Stomach (tissue), 9 donors: Measurements from ENCODE around the gene ZFPL1. TPM values are rescaled to one million over a fixed set of nuclear protein-coding genes. Genes with fewer than 3 reads are reported as not detected.

Experiments
- DNase-seq, 2 donors: peaks; one replicate each; pipeline versions ENCODE4 v3.0.0 to v3.0.0-alpha.2; 2013 to 2019
- H3K27ac ChIP-seq, 5 donors: fragments of 200-600 bp in 4 of 5; sonication (generic) in 4 of 5; one replicate each; pipeline ENCODE4 v1.5.1; 2013 to 2019; ENCODE audit warnings: mild to moderate bottlenecking in 1 of 5, moderate library complexity in 1 of 5
- H3K27me3 ChIP-seq, 3 donors: fragments of 200-600 bp; sonication (generic); one replicate each; pipeline ENCODE4 v1.5.1; 2017 to 2019; ENCODE audit warnings: mixed run types in 1 of 3
- H3K36me3 ChIP-seq, 4 donors: fragments of 200-600 bp; sonication (generic); 1 replicate in 3 of 4; 2 replicates in 1 of 4; pipeline ENCODE4 v1.5.1; 2016 to 2019
- H3K4me1 ChIP-seq, 4 donors: fragments of 200-600 bp; sonication (generic); one replicate each; pipeline ENCODE4 v1.5.1; 2016 to 2019
- H3K4me3 ChIP-seq, 4 donors: fragments of 200-600 bp; sonication (generic) in 3 of 4; one replicate each; pipeline ENCODE4 v1.5.1; 2016 to 2019; ENCODE audit warnings: mild to moderate bottlenecking in 1 of 4
- H3K9me3 ChIP-seq, 4 donors: fragments of 200-600 bp; sonication (generic); one replicate each; pipeline ENCODE4 v1.5.1; 2016 to 2019
- CTCF ChIP-seq, 7 experiments: fragments of 450-650 bp in 4 of 7; fragments of 200-600 bp in 3 of 7; sonication (generic) in 3 of 7; IDR thresholded peaks; one replicate each; pipeline ENCODE4 v1.5.1; 2016 to 2019; ENCODE audit warnings: antibody characterized with exemption in 7 of 7, control low read depth in 2 of 7, mild to moderate bottlenecking in 1 of 7
- EP300 ChIP-seq: sonication (generic); formaldehyde crosslinking; IDR thresholded peaks from one replicate; pipeline ENCODE4 v1.6.1; 2017; ENCODE audit warnings: antibody characterized with exemption
- POLR2A ChIP-seq, 4 donors: fragments of 450-650 bp; IDR thresholded peaks; one replicate each; pipeline ENCODE4 v1.6.1; 2016; ENCODE audit warnings: antibody characterized with exemption in 4 of 4, control low read depth in 2 of 4, mild to moderate bottlenecking in 1 of 4, moderate library complexity in 1 of 4
- POLR2AphosphoS5 ChIP-seq, 3 donors: sonication (generic); formaldehyde crosslinking; IDR thresholded peaks; one replicate each; pipeline ENCODE4 v1.6.1; 2016; ENCODE audit warnings: antibody characterized with exemption in 3 of 3
- WGBS, 5 donors: extraction: QIAGEN DNeasy Blood & Tissue Kit in 3 of 5; methylation state at CpG; one replicate each; pipeline versions ENCODE4 v1.1.5 to v1.1.7; 2013 to 2018; 5-methylcytosine and 5-hydroxymethylcytosine counted together
- intact Hi-C: fragments of 100-400 bp; cut with DNase I; formaldehyde crosslinking; loops from one replicate; pipeline ENCODE4 v1.15.1; 2023; ENCODE audit warnings: low total_unique reads
- polyA plus RNA-seq, 3 donors: library from polyadenylated mRNA; stranded (reverse); fragments of 200-250 nt; gene quantifications; one replicate each; pipeline ENCODE4 v1.2.3, GENCODE V29; 2013
- total RNA-seq, 5 donors: library from RNA; depleted of rRNA; stranded (reverse); fragments of >200 nt; gene quantifications; one replicate each; pipeline versions ENCODE4 v1.1.0 to v1.2.3, GENCODE V29; 2014 to 2016
- donor health status: healthy with polysubstance abuse.
- donor health status: Bipolar disorder and iron deficiency.
- donor health status: healthy.

The ZFPL1 gene
- total and polyA plus RNA-seq, 8 donors: 17.6 to 62.0 (median 37.0) TPM

DNA sequence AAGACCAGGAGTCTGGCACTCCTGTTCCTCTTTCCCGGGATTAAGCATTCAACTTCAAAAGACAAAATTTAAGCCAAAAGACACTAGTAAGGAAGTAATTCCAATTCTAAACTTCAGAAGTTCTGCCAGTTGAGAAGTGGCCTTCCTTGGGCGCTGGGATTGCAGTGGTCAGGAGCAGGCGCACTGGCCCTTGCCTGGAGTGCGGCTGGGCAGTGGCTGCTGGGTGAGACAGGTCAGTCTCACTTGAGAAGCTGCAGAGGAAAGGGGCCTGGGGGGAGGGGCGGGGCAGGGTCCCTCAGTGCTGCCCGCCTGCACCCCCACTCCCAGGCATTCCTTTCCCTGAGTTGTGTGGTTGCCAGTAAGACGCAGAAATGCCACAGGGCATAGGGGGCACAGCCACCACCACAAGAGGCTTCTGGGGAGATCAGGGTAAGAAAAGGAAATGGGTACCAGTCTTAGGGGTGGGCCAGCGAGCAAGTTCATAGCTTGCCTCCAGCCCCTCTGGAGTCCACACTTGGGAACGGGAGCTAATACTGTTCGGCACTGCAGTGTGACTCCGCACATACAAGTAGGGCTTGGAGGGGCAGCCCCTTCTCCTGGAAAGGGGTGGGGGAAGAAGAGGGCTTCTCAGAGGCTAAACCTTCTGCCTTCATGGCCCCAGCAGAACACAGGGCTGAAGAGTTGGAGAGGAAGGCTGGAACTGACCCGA is 43.6 kb downstream of the ZFPL1 start:
- Histone ChIP-seq H3K4me1 (peaks cover 4 to 44% (median 38%) of the 10 kb centered on the region in 4 donors), H3K27me3 (no peaks in the 10 kb centered on the region), H3K9me3 (no peaks in the 10 kb centered on the region), H3K36me3 (peaks cover 77 to 87% (median 85%) of the 10 kb centered on the region in 4 donors), H3K4me3 (no peak overlapping the region), H3K27ac (no peak overlapping the region)
- TF ChIP-seq POLR2A (IDR thresholded peaks at IDR 0.05) (no peak), CTCF (IDR thresholded peaks at IDR 0.05) (no peak), EP300 (no peak), POLR2AphosphoS5 (IDR thresholded peaks at IDR 0.05) (no peak)
- WGBS, 5 donors: 70 to 78% (median 72%) methylated on average over 12 of the region's 12 CpGs
- intact Hi-C loops: loop anchor here (10.0 kb wide), 1 partner anchor 47 kb away; the partner anchor contains the start of gene SPDYC
- DNase-seq: no peak

DNA sequence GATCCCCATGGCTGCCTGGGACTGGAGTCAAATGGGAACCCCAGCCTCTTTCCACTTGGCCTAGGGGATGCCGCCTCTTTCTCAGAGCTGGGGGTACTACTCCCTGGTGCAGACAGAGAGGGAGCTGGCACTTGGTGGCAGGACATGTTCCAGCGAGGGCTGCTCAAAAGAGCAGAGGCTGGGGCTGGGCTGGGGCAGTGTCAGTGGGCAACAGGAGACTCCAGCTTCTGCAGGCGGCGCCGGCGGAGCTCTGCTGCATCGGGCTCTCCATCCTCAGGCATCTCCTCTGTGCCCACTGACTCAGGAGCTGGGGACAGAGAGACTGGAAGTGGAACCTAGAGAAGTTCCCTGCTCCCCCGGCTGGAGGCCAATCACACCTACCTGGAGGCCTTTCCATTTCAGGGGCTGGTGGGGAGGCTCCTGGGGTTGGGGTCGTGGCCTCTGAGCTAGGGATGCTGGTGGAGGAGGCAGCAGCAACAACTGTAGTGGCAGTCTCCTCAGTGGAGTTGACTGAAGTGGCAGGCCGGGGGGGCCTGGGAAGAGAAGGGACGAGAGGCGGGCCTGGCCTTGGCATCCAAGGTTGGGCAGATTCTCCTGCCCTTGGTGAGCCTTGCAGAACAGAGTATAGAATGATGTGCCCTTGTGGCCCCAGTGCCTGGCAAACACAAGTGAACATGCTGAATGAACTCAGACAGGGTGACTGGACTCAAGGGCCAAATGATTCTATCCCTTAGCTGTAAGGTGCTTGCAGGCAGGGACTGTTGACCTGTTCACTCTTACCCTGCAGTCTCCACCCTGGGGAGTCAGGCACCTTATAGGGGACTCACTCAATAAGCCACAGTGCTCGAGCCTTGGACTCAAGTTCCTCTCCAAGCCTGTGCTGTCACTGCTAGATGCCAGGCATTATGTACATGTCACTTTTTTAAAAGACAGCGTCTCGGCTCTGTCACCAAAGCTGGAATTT is 44.4 kb downstream of the ZFPL1 start:
- WGBS, 5 donors: 78 to 87% (median 83%) methylated on average over 9 to 15 of the region's 15 CpGs
- intact Hi-C loops: loop anchor here (10.0 kb wide), 1 partner anchor 46 kb away; the partner anchor contains the start of gene SPDYC
- DNase-seq: no peak
- Histone ChIP-seq H3K4me1 (peaks cover 12 to 44% (median 38%) of the 10 kb centered on the region in 4 donors), H3K27me3 (no peaks in the 10 kb centered on the region), H3K36me3 (peaks cover 82 to 92% (median 89%) of the 10 kb centered on the region in 4 donors), H3K4me3 (no peak overlapping the region), H3K27ac (no peak overlapping the region), H3K9me3 (no peaks in the 10 kb centered on the region)
- TF ChIP-seq CTCF (IDR thresholded peaks at IDR 0.05) (no peak), POLR2A (IDR thresholded peaks at IDR 0.05) (no peak), POLR2AphosphoS5 (IDR thresholded peaks at IDR 0.05) (no peak), EP300 (no peak)

DNA sequence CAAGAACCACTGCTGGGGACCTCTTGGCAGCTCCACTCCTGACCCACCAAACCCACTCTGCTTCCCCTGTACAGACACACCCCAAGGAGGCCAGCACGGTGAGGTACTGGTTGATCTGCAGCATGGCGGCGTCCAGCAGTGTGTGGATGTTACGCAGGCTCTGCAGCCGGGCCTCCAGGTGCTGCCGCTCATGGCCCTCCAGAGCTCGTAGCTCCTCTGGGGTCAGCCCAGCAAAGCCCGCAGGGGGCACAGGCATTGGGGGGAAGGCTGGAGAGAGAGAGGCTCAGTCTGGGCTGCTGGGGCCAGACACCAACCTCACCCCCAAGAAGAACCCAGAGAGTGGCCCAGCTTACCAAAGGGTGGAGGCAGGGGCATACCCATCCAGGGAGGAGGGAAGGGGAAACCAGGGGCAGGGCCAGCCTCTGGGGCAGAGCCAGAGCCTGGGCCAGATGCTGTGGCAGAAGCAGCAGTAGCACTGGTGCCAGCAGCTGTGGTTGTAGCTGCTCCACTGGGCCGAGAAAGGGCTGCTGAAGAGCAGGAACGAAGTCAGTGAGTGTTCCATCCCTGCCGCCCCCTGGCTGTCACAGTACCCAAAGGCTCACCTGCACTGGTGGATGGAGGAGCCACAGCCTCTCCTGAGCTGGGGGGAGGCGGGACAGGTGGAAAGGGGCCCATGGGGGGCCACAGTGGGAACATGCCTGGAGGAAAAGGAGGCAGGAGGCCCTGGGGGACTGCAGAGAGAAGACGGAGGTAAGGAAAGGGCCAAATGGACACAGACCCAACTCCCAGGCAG is 45.8 kb downstream of the ZFPL1 start:
- 80 to 88% (median 86%) methylated on average over 13 of the region's 13 CpGs for WGBS, 5 donors
- no peak for TF ChIP-seq CTCF (IDR thresholded peaks at IDR 0.05)
- TF ChIP-seq EP300: no peak
- H3K36me3 ChIP-seq: peaks cover 78 to 83% (median 82%) of the 10 kb centered on the region in 4 donors
- H3K4me3 ChIP-seq: no peak overlapping the region
- intact Hi-C loops: loop anchor here (10.0 kb wide), 1 partner anchor 45 kb away; the partner anchor contains the start of gene SPDYC
- no peaks in the 10 kb centered on the region for H3K9me3 ChIP-seq
- H3K4me1 ChIP-seq: peaks cover 13 to 37% (median 33%) of the 10 kb centered on the region in 4 donors
- no peaks in the 10 kb centered on the region for H3K27me3 ChIP-seq
- DNase-seq: no peak
- no peak overlapping the region for H3K27ac ChIP-seq
